Naive thymus-derived CD4-positive, alpha-beta T cell (primary cell): ENCODE data around the gene PIGH. TPM values are rescaled to one million over a fixed set of nuclear protein-coding genes. Genes with fewer than 3 reads are reported as not detected.

Experiments used
- ATAC-seq: fragments of 150-1000 bp; cut with Tn5 transposase; 2 replicates; pipeline ENCODE4 v1.10.0; 2021; ENCODE audit warnings: mild to moderate bottlenecking, moderate library complexity
- CTCF ChIA-PET: fragments of 350-600 bp; sonication (Branson Sonifier 250); formaldehyde crosslinking; loops from one replicate; lab custom pipeline; 2021; ENCODE audit warnings: antibody characterized with exemption; lab: Charles Lee
- POLR2A ChIA-PET: fragments of 350-600 bp; sonication (Branson Sonifier 250); formaldehyde crosslinking; loops from one replicate; lab custom pipeline; 2021; ENCODE audit warnings: antibody characterized with exemption, inconsistent platforms; lab: Charles Lee
- DNase-seq, 9 donors: peaks; one replicate each; pipeline versions ENCODE4 v3.0.0 to v3.0.0-alpha.2; 2020 to 2022; ENCODE audit warnings: mixed read lengths in 1 of 9
- H3K27ac ChIP-seq: one replicate; pipeline ENCODE4 v1.7.0; 2013; ENCODE audit warnings: mild to moderate bottlenecking, low read depth, low read length, moderate library complexity
- H3K27me3 ChIP-seq, 2 donors: one replicate each; pipeline ENCODE4 v1.7.0; 2013; ENCODE audit warnings: low read length in 2 of 2, mild to moderate bottlenecking in 2 of 2, moderate library complexity in 2 of 2; ENCODE audit not compliant: control insufficient read depth in 2 of 2, insufficient read depth in 2 of 2
- H3K36me3 ChIP-seq, 3 experiments: 1 replicate in 2 of 3; 2 replicates in 1 of 3; pipeline ENCODE4 v1.7.0; 2013; ENCODE audit warnings: low read length in 3 of 3, mild to moderate bottlenecking in 3 of 3, moderate library complexity in 1 of 3; ENCODE audit not compliant: insufficient read depth in 3 of 3, control insufficient read depth in 2 of 3
- H3K4me1 ChIP-seq, 2 donors: one replicate each; pipeline ENCODE4 v1.7.0; 2013; ENCODE audit warnings: low read length in 2 of 2, mild to moderate bottlenecking in 2 of 2, moderate library complexity in 1 of 2; ENCODE audit not compliant: control insufficient read depth in 2 of 2, insufficient read depth in 2 of 2
- H3K4me3 ChIP-seq: 2 replicates; pipeline ENCODE4 v1.7.0; 2013; ENCODE audit warnings: mild to moderate bottlenecking, low read length
- H3K9me3 ChIP-seq, 3 experiments: 1 replicate in 2 of 3; 2 replicates in 1 of 3; pipeline ENCODE4 v1.7.0; 2013; ENCODE audit warnings: low read length in 3 of 3; ENCODE audit not compliant: control insufficient read depth in 2 of 3
- H3K27ac Mint-ChIP-seq, 9 donors: one replicate each; pipeline ENCODE4 v1.8.0; 2020 to 2022; ENCODE audit warnings: mixed read lengths in 9 of 9, mild to moderate bottlenecking in 8 of 9, moderate library complexity in 5 of 9, inconsistent platforms in 2 of 9
- H3K27me3 Mint-ChIP-seq, 5 donors: one replicate each; pipeline ENCODE4 v1.8.0; 2021 to 2022; ENCODE audit warnings: mixed read lengths in 5 of 5, mild to moderate bottlenecking in 1 of 5
- H3K36me3 Mint-ChIP-seq, 5 donors: one replicate each; pipeline ENCODE4 v1.8.0; 2020 to 2022; ENCODE audit warnings: mixed read lengths in 5 of 5, mild to moderate bottlenecking in 3 of 5, inconsistent platforms in 1 of 5
- H3K4me1 Mint-ChIP-seq, 7 donors: one replicate each; pipeline ENCODE4 v1.8.0; 2020 to 2022; ENCODE audit warnings: mixed read lengths in 7 of 7, mild to moderate bottlenecking in 3 of 7, inconsistent platforms in 1 of 7
- H3K4me3 Mint-ChIP-seq, 10 donors: one replicate each; pipeline ENCODE4 v1.8.0; 2020 to 2022; ENCODE audit warnings: mild to moderate bottlenecking in 10 of 10, mixed read lengths in 10 of 10, moderate library complexity in 6 of 10, inconsistent platforms in 2 of 10
- H3K9me3 Mint-ChIP-seq, 11 donors: one replicate each; pipeline ENCODE4 v1.8.0; 2020 to 2022; ENCODE audit warnings: mixed read lengths in 11 of 11, mild to moderate bottlenecking in 4 of 11, inconsistent platforms in 1 of 11, moderate library complexity in 1 of 11
- intact Hi-C, 2 donors: fragments of 100-400 bp; cut with micrococcal nuclease; formaldehyde crosslinking; loops; one replicate each; pipeline ENCODE4 v1.15.1; 2023
- polyA plus RNA-seq, 2 donors: library from polyadenylated mRNA; unstranded; fragments of 300-500 nt; fragmentation: Illumina TruSeq; gene quantifications; one replicate each; pipeline ENCODE4 v1.2.3, GENCODE V29; 2021
- total RNA-seq, 6 experiments: library from RNA in 5 of 6; stranded (reverse) in 5 of 6; gene quantifications; 1 replicate in 5 of 6; 2 replicates in 1 of 6; pipeline ENCODE4 v1.2.3 and lab custom pipeline; 2021 to 2026

The PIGH gene
- total and polyA plus RNA-seq, 7 experiments from 2014 or later, result 14.3 to 42.1 (median 33.0) TPM

- peaks cover 0 to 8% (median 0%) of the 10 kb centered on the region in 7 donors for H3K4me1 Mint-ChIP-seq
- Histone ChIP-seq H3K27me3 (no peaks in the 10 kb centered on the region), H3K9me3 (no peaks in the 10 kb centered on the region), H3K36me3 (peaks cover 0 to 9% (median 0%) of the 10 kb centered on the region in 3 experiments), H3K27ac (no peak overlapping the region), H3K4me3 (no peak overlapping the region), H3K4me1 (no peaks in the 10 kb centered on the region)
- DNase-seq, result no peak
- H3K36me3 Mint-ChIP-seq, result peaks cover 0 to 21% (median 3%) of the 10 kb centered on the region in 5 donors
- intact Hi-C loops, result no loop called here
- ChIA-PET POLR2A (interaction anchor here (0.6 kb wide), 1 partner anchor 1566 kb away, joined by 4 read pairs; no protein-coding TSS in a partner anchor), CTCF (interaction anchor here (0.7 to 1.2 kb wide), 2 partner anchors 62 to 149 kb away, joined by 3 to 5 read pairs; no protein-coding TSS in a partner anchor)
- H3K27ac Mint-ChIP-seq, result peak overlapping the region in 2 of 9 donors; percentile 28 to 70
- no peaks in the 10 kb centered on the region for H3K27me3 Mint-ChIP-seq
- no peaks in the 10 kb centered on the region for H3K9me3 Mint-ChIP-seq
- ATAC-seq, result no peak
- H3K4me3 Mint-ChIP-seq, result no peak overlapping the region
These were observed 42.1 kb upstream of the PIGH start for GRCh38 chr14:67641902-67642749.

- CTCF ChIA-PET, result no interaction called here
- no peaks in the 10 kb centered on the region for H3K27me3 Mint-ChIP-seq
These were observed 41.4 kb upstream of the PIGH start for GRCh38 chr14:67641480-67641879.

GRCh38 chr14:67638642-67639041, 38.6 kb upstream of the PIGH start:
- Histone ChIP-seq H3K27me3 (no peaks in the 10 kb centered on the region), H3K27ac (no peak overlapping the region), H3K9me3 (no peaks in the 10 kb centered on the region), H3K4me1 (no peaks in the 10 kb centered on the region), H3K36me3 (no peaks in the 10 kb centered on the region), H3K4me3 (no peak overlapping the region)
- Mint-ChIP-seq H3K4me3 (no peak overlapping the region), H3K27me3 (no peaks in the 10 kb centered on the region), H3K36me3 (peaks cover 0 to 13% (median 2%) of the 10 kb centered on the region in 5 donors), H3K4me1 (peaks cover 0 to 5% (median 0%) of the 10 kb centered on the region in 7 donors), H3K27ac (no peak overlapping the region), H3K9me3 (no peaks in the 10 kb centered on the region)
- ATAC-seq (no peak), DNase-seq (no peak)
- intact Hi-C loops, result no loop called here
- ChIA-PET POLR2A (no interaction called here), CTCF (no interaction called here)

More at GRCh38 chr14:67641480-67641879, 41.4 kb upstream of the PIGH start:
- Mint-ChIP-seq H3K4me3 (no peak overlapping the region), H3K36me3 (peaks cover 0 to 16% (median 0%) of the 10 kb centered on the region in 5 donors), H3K27ac (no peak overlapping the region), H3K9me3 (no peaks in the 10 kb centered on the region), H3K4me1 (peaks cover 0 to 8% (median 0%) of the 10 kb centered on the region in 7 donors)
- no peaks in the 10 kb centered on the region for H3K4me1 ChIP-seq
- H3K27me3 ChIP-seq, result no peaks in the 10 kb centered on the region
- DNase-seq (no peak), ATAC-seq (no peak)
- no peaks in the 10 kb centered on the region for H3K9me3 ChIP-seq
- no peak overlapping the region for H3K4me3 ChIP-seq
- no peak overlapping the region for H3K27ac ChIP-seq
- intact Hi-C loops, result no loop called here
- H3K36me3 ChIP-seq, result peaks cover 0 to 7% (median 0%) of the 10 kb centered on the region in 3 experiments
- POLR2A ChIA-PET, result no interaction called here

GRCh38 chr14:67636361-67636919, 36.4 kb upstream of the PIGH start:
- no peak overlapping the region for H3K27ac Mint-ChIP-seq
- Histone ChIP-seq H3K4me3 (no peak overlapping the region), H3K4me1 (no peaks in the 10 kb centered on the region), H3K27me3 (no peaks in the 10 kb centered on the region), H3K27ac (no peak overlapping the region), H3K9me3 (no peaks in the 10 kb centered on the region), H3K36me3 (no peaks in the 10 kb centered on the region)
- peaks cover 0 to 2% (median 0%) of the 10 kb centered on the region in 7 donors for H3K4me1 Mint-ChIP-seq
- ChIA-PET POLR2A (no interaction called here), CTCF (no interaction called here)
- no peak for ATAC-seq
- H3K9me3 Mint-ChIP-seq, result no peaks in the 10 kb centered on the region
- H3K4me3 Mint-ChIP-seq, result no peak overlapping the region
- DNase-seq, result no peak
- no peaks in the 10 kb centered on the region for H3K27me3 Mint-ChIP-seq
- H3K36me3 Mint-ChIP-seq, result peaks cover 0 to 20% (median 8%) of the 10 kb centered on the region in 5 donors
- intact Hi-C loops, result no loop called here

- Histone ChIP-seq H3K9me3 (no peaks in the 10 kb centered on the region), H3K36me3 (no peaks in the 10 kb centered on the region), H3K4me1 (no peaks in the 10 kb centered on the region), H3K27me3 (no peaks in the 10 kb centered on the region), H3K27ac (no peak overlapping the region), H3K4me3 (no peak overlapping the region)
- no peaks in the 10 kb centered on the region for H3K27me3 Mint-ChIP-seq
- ChIA-PET POLR2A (no interaction called here), CTCF (no interaction called here)
- no peak overlapping the region for H3K4me3 Mint-ChIP-seq
- no peak overlapping the region for H3K27ac Mint-ChIP-seq
- ATAC-seq (no peak), DNase-seq (no peak)
- peaks cover 0 to 25% (median 8%) of the 10 kb centered on the region in 5 donors for H3K36me3 Mint-ChIP-seq
- peaks cover 0 to 2% (median 0%) of the 10 kb centered on the region in 7 donors for H3K4me1 Mint-ChIP-seq
- H3K9me3 Mint-ChIP-seq, result no peaks in the 10 kb centered on the region
- intact Hi-C loops, result no loop called here
These were observed 33.5 kb upstream of the PIGH start for GRCh38 chr14:67633451-67634147.

GRCh38 chr14:67630938-67631337, 30.9 kb upstream of the PIGH start:
- no peaks in the 10 kb centered on the region for H3K4me1 ChIP-seq
- no peak overlapping the region for H3K4me3 ChIP-seq
- Mint-ChIP-seq H3K27ac (no peak overlapping the region), H3K36me3 (peaks cover 0 to 25% (median 8%) of the 10 kb centered on the region in 5 donors), H3K4me3 (no peak overlapping the region), H3K9me3 (no peaks in the 10 kb centered on the region), H3K4me1 (peaks cover 0 to 2% (median 0%) of the 10 kb centered on the region in 7 donors), H3K27me3 (no peaks in the 10 kb centered on the region)
- H3K27ac ChIP-seq, result no peak overlapping the region
- H3K27me3 ChIP-seq, result no peaks in the 10 kb centered on the region
- DNase-seq (no peak), ATAC-seq (no peak)
- ChIA-PET POLR2A (interaction anchor here (1.6 kb wide), 1 partner anchor 11 kb away, joined by 4 read pairs; the partner anchor contains the start of gene ARG2), CTCF (no interaction called here)
- H3K9me3 ChIP-seq, result no peaks in the 10 kb centered on the region
- intact Hi-C loops, result no loop called here
- no peaks in the 10 kb centered on the region for H3K36me3 ChIP-seq
